Mesothelial cell of epicardium (in vitro differentiated cells): ENCODE data around the gene KCNG4. TPM values are rescaled to one million over a fixed set of nuclear protein-coding genes. Genes with fewer than 3 reads are reported as not detected.

Experiments
- DNase-seq, 2 experiments: peaks; one replicate each; pipeline ENCODE4 v3.0.0; 2021; ENCODE audit warnings: low spot score in 2 of 2; ENCODE audit not compliant: unreplicated experiment in 2 of 2
- H3K27ac Mint-ChIP-seq: 2 replicates; pipeline ENCODE4 v1.8.0; 2021; ENCODE audit warnings: mixed read lengths
- H3K27me3 Mint-ChIP-seq: 2 replicates; pipeline ENCODE4 v1.8.0; 2021; ENCODE audit warnings: low read depth, mixed read lengths
- H3K36me3 Mint-ChIP-seq: 2 replicates; pipeline ENCODE4 v1.8.0; 2021; ENCODE audit warnings: mixed read lengths
- H3K4me1 Mint-ChIP-seq: 2 replicates; pipeline ENCODE4 v1.8.0; 2021; ENCODE audit warnings: mixed read lengths
- H3K4me3 Mint-ChIP-seq: 2 replicates; pipeline ENCODE4 v1.8.0; 2021; ENCODE audit warnings: mild to moderate bottlenecking, moderate library complexity, mixed read lengths
- H3K9me3 Mint-ChIP-seq: 2 replicates; pipeline ENCODE4 v1.8.0; 2021; ENCODE audit warnings: mixed read lengths
- total RNA-seq: library from RNA; stranded (reverse); gene quantifications from 3 replicates; pipeline ENCODE4 v1.2.1, GENCODE V29; 2021
- TF ChIP-seq, protein P1 (sequence below): fragments of 200-600 bp; sonication (generic); IDR thresholded peaks from one replicate; pipeline ENCODE4 v1.5.0; 2021; ENCODE audit warnings: antibody characterized with exemption; ENCODE audit not compliant: unreplicated experiment

KCNG4 gene
- total RNA-seq, 1 donor from 2014 or later = not detected

DNA sequence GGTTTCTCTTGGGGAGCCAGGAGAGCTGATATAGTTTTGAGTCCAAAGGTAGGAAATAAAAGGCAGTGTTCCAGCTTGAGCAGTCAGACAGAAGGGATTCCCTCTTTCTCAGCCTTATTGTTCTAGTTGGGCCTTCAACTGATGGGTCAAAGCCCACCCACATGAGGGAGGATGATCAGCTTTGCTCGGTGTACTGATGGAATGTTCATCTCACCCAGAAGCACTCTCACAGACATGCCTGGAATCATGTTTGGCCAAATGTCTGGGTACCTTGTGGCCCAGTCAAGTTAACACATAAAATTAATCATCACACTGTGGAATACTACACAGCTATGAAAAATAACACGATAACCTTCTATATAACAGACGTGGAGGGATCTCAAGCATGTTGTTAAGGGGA is 23.1 kb upstream of the KCNG4 start:
- Mint-ChIP-seq H3K36me3 (no peaks in the 10 kb centered on the region), H3K4me3 (no peak overlapping the region), H3K4me1 (no peaks in the 10 kb centered on the region), H3K27me3 (peaks cover 7% of the 10 kb centered on the region), H3K27ac (no peak overlapping the region), H3K9me3 (no peaks in the 10 kb centered on the region)
- TF ChIP-seq, protein P1, sequence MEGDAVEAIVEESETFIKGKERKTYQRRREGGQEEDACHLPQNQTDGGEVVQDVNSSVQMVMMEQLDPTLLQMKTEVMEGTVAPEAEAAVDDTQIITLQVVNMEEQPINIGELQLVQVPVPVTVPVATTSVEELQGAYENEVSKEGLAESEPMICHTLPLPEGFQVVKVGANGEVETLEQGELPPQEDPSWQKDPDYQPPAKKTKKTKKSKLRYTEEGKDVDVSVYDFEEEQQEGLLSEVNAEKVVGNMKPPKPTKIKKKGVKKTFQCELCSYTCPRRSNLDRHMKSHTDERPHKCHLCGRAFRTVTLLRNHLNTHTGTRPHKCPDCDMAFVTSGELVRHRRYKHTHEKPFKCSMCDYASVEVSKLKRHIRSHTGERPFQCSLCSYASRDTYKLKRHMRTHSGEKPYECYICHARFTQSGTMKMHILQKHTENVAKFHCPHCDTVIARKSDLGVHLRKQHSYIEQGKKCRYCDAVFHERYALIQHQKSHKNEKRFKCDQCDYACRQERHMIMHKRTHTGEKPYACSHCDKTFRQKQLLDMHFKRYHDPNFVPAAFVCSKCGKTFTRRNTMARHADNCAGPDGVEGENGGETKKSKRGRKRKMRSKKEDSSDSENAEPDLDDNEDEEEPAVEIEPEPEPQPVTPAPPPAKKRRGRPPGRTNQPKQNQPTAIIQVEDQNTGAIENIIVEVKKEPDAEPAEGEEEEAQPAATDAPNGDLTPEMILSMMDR = no peak
- DNase-seq = no peak

DNA sequence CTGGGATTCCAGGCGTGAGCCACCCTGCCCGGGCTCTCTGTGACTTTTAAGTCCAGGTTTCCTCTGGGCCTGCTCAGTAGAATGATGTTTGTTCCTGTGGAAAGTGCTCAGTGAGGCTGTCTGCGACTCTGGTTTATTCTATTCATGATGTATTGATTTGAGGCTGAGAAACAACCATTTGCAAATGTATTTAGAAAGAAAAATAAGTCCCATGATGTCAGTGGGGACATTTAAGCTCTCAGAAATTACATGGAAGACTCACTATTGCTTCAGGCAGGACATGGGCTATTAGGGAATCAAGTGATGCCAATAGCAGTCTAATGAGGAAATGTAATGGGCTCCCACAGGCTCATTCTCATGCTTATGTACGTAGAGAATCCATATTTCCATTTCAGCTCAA is 22.2 kb upstream of the KCNG4 start:
- Mint-ChIP-seq H3K27ac (no peak overlapping the region), H3K4me1 (no peaks in the 10 kb centered on the region), H3K4me3 (no peak overlapping the region), H3K9me3 (no peaks in the 10 kb centered on the region), H3K27me3 (peaks cover 9% of the 10 kb centered on the region), H3K36me3 (no peaks in the 10 kb centered on the region)
- no peak for DNase-seq
- TF ChIP-seq, protein P1 = no peak

DNA sequence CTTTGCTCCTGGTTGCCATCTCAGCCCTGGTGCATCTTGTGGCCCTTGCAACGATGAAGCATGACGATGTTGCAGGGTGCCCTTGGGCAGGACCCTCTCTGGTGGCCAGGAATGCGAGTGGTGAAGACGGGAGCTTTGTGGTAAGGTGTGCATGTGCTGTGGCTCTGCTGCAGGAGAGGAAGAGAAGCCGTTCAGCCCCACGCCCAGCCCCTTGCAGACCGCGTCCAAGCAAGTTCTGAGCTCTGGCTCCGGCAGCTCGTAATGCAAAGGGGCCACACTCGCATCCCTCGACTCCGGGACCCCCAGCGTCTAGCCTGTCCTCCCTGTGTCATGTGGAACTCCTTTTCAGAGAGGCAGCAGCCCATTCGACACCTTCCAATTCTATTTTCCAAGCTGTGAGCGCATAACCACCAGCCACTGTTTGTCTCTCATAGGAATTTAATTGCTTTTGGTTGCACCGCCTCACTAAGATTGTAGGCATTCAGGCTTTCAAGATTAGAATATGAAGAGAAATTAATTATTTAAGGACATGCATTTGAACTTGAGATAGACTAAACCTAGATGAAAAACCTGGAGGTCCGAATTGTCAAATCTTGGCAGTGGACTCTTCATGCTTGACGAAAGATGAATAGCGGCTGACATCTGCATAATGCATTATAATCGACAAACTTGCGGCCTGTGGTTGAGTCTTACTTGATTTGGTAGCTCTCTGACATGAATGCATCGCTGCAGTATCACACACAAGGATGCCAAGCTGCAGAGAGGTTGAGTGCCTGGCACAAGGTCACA is 21.1 kb upstream of the KCNG4 start:
- no peak overlapping the region for H3K27ac Mint-ChIP-seq
- no peak overlapping the region for H3K4me3 Mint-ChIP-seq
- H3K27me3 Mint-ChIP-seq = peaks cover 15% of the 10 kb centered on the region
- H3K4me1 Mint-ChIP-seq = no peaks in the 10 kb centered on the region
- no peak for DNase-seq
- H3K36me3 Mint-ChIP-seq = no peaks in the 10 kb centered on the region
- TF ChIP-seq, protein P1 = no peak
- H3K9me3 Mint-ChIP-seq = no peaks in the 10 kb centered on the region

DNA sequence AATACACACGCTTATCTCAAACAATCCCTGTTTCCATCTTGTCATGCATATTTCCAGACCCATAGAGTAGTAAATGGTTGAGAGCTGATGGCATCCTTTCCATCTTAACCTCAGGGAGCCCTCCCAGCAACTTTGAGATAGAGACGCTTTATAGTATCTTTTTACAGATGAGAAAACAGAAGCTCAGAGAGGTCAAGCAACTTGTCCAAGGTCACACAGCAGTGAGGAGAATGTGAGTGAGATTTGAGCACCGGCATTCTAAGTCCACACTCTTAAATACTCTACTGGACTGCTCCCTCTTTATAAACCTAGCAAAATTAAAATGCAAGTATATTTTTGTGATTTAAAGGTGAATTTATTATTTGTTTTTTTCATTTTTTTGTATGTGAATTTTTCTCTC is 19.9 kb upstream of the KCNG4 start:
- H3K4me3 Mint-ChIP-seq = no peak overlapping the region
- no peaks in the 10 kb centered on the region for H3K4me1 Mint-ChIP-seq
- H3K27ac Mint-ChIP-seq = no peak overlapping the region
- H3K9me3 Mint-ChIP-seq = no peaks in the 10 kb centered on the region
- DNase-seq = no peak
- TF ChIP-seq, protein P1 = no peak
- H3K27me3 Mint-ChIP-seq = peaks cover 15% of the 10 kb centered on the region
- H3K36me3 Mint-ChIP-seq = no peaks in the 10 kb centered on the region

DNA sequence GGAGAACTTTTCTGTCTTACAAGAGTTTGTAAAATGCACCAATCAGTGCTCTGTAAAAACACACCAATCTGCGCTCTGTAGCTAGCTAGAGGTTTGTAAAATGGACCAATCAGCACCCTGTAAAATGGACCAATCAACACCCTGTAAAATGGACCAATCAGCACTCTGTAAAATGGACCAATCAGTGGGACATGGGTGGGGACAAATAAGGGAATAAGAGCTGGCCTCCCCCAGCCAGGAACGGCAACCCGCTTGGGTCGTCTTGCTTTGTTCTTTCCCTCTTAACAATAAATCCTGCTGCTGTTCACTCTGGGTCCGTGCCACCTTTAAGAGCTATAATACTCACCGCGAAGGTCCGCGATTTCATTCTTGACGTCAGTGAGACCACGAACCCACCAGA is 18.5 kb upstream of the KCNG4 start:
- Mint-ChIP-seq H3K4me3 (no peak overlapping the region), H3K27ac (no peak overlapping the region), H3K27me3 (peaks cover 15% of the 10 kb centered on the region), H3K36me3 (no peaks in the 10 kb centered on the region), H3K4me1 (no peaks in the 10 kb centered on the region), H3K9me3 (no peaks in the 10 kb centered on the region)
- DNase-seq = no peak
- TF ChIP-seq, protein P1 = no peak
